Measurements from ENCODE around the gene PPP4R2.
A peak's percentile ranks its signal among the peaks of the same experiment; 100 is the strongest.

Gene PPP4R2

DNA sequence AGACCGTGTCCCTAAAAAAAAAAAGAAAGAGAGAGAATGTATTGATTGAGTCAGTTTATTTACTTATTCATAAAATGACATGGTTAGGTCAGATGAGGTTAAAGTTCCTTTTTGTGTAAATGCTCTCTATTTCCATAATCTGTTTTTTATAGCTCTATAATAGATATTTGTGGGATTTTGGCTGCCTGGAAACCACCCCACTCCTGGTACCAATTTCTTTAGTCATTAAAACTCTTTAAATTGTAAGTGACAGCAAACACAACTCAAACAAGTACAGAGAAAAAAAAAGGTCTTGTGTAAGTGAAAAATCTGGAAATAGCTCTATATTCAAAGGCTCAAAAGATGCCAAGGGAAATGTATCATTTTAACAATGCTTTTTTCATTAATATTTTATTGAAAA, 11.0 kb upstream of the PPP4R2 start:
- DNase-seq: no peak
- H3K23ac ChIP-seq (ENCODE audit: low read length in 2 of 2): no peak overlapping the region
- H2AK5ac ChIP-seq (ENCODE audit: low read length, severe bottlenecking): no peak overlapping the region
- H3K79me1 ChIP-seq (replicated peaks; ENCODE audit: low read length, poor library complexity, severe bottlenecking): no peaks in the 10 kb centered on the region
- H3K4ac ChIP-seq (ENCODE audit: low read depth in 1 of 2, low read length in 2 of 2): no peak overlapping the region
- H3K9ac ChIP-seq (ENCODE audit: low read length): no peak overlapping the region
- no peak overlapping the region for H3K4me3 ChIP-seq (ENCODE audit: insufficient read depth in 1 of 2, low read depth in 1 of 2, low read length in 2 of 2)
- H4K8ac ChIP-seq (ENCODE audit: low read length): no peak overlapping the region
- no CpG with 5 or more reads among the region's 1 CpG for WGBS
- no peak overlapping the region for H2BK12ac ChIP-seq (ENCODE audit: low read length in 2 of 2)
- H3K36me3 ChIP-seq (ENCODE audit: control insufficient read depth in 1 of 2, insufficient read depth in 2 of 2, low read depth in 1 of 2, low read length in 2 of 2): no peaks in the 10 kb centered on the region
- H3K4me2 ChIP-seq (ENCODE audit: low read length, poor library complexity, severe bottlenecking): no peak overlapping the region
- no peak overlapping the region for H2BK120ac ChIP-seq (ENCODE audit: low read depth, low read length)
- peaks cover 29% of the 10 kb centered on the region for H3K9me3 ChIP-seq (ENCODE audit: control insufficient read depth, low read length)
- H4K91ac ChIP-seq (ENCODE audit: low read length): no peak overlapping the region
- no peak overlapping the region for H3K18ac ChIP-seq (ENCODE audit: low read depth in 1 of 2, low read length in 2 of 2)
- H2BK5ac ChIP-seq (ENCODE audit: low read depth, low read length, poor library complexity, severe bottlenecking): no peak overlapping the region
- no peak overlapping the region for H2BK15ac ChIP-seq (ENCODE audit: low read depth, poor library complexity, severe bottlenecking)
- H3K14ac ChIP-seq (ENCODE audit: low read length in 2 of 2): no peak overlapping the region
- no peaks in the 10 kb centered on the region for H3K27me3 ChIP-seq (ENCODE audit: control insufficient read depth in 1 of 2, insufficient read depth in 1 of 2, low read length in 2 of 2)
- H3K4me1 ChIP-seq (ENCODE audit: control insufficient read depth, insufficient read depth, low read depth, low read length): no peaks in the 10 kb centered on the region
- H3K27ac ChIP-seq (ENCODE audit: low read length, poor library complexity, severe bottlenecking): no peak overlapping the region
- H2AFZ ChIP-seq (ENCODE audit: low read depth, low read length): no peak overlapping the region

DNA sequence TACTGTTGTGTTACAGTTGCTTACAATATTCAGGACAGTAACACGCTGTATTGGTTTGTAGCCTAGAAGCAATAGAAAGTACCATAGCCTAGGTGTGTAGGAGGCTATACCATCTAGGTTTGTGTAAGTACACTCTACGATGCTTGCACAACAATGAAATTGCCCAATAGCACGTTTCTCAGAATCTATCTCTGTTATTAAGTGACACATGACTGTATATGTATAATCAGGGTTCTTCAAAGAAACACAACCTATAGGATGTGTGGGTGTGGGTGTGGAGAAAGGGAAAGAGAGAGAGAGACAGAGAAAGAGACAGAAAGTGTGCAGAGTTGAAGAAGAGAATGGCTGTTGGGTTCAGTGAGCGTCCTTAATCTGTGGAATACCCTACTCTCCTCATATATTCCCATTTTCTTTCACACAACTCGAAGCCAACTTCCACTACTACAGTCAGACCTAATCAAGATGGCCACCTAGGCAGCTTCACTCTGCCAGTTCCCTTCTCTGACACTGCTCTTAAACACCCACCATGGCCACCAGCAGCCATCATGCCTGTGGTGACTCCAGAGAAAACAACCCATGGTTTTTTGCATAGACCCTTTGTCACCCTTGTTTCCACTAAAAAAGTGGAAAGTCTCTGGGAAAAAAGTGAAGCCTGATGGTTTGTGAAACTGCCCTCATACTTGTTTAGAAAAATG, 5.8 kb upstream of the PPP4R2 start:
- Histone ChIP-seq H4K91ac (ENCODE audit: low read length) (no peak overlapping the region), H3K23ac (ENCODE audit: low read length in 2 of 2) (no peak overlapping the region), H3K36me3 (ENCODE audit: control insufficient read depth in 1 of 2, insufficient read depth in 2 of 2, low read depth in 1 of 2, low read length in 2 of 2) (no peaks in the 10 kb centered on the region), H3K79me1 (replicated peaks; ENCODE audit: low read length, poor library complexity, severe bottlenecking) (no peaks in the 10 kb centered on the region), H4K8ac (ENCODE audit: low read length) (no peak overlapping the region), H3K18ac (ENCODE audit: low read depth in 1 of 2, low read length in 2 of 2) (no peak overlapping the region), H2BK12ac (ENCODE audit: low read length in 2 of 2) (no peak overlapping the region), H2AFZ (ENCODE audit: low read depth, low read length) (no peak overlapping the region), H3K9me3 (ENCODE audit: control insufficient read depth, low read length) (peaks cover 7% of the 10 kb centered on the region), H3K4me1 (ENCODE audit: control insufficient read depth, insufficient read depth, low read depth, low read length) (no peaks in the 10 kb centered on the region), H3K27ac (ENCODE audit: low read length, poor library complexity, severe bottlenecking) (no peak overlapping the region), H2BK120ac (ENCODE audit: low read depth, low read length) (peak overlapping the region; percentile 34), H3K4ac (ENCODE audit: low read depth in 1 of 2, low read length in 2 of 2) (no peak overlapping the region), H3K27me3 (ENCODE audit: control insufficient read depth in 1 of 2, insufficient read depth in 1 of 2, low read length in 2 of 2) (no peaks in the 10 kb centered on the region), H3K4me3 (ENCODE audit: insufficient read depth in 1 of 2, low read depth in 1 of 2, low read length in 2 of 2) (no peak overlapping the region), H2AK5ac (ENCODE audit: low read length, severe bottlenecking) (no peak overlapping the region), H2BK5ac (ENCODE audit: low read depth, low read length, poor library complexity, severe bottlenecking) (no peak overlapping the region), H2BK15ac (ENCODE audit: low read depth, poor library complexity, severe bottlenecking) (no peak overlapping the region), H3K9ac (ENCODE audit: low read length) (no peak overlapping the region), H3K4me2 (ENCODE audit: low read length, poor library complexity, severe bottlenecking) (no peak overlapping the region), H3K14ac (ENCODE audit: low read length in 2 of 2) (no peak overlapping the region)
- WGBS: 95% methylated on average over 4 of the region's 5 CpGs
- no peak for DNase-seq

DNA sequence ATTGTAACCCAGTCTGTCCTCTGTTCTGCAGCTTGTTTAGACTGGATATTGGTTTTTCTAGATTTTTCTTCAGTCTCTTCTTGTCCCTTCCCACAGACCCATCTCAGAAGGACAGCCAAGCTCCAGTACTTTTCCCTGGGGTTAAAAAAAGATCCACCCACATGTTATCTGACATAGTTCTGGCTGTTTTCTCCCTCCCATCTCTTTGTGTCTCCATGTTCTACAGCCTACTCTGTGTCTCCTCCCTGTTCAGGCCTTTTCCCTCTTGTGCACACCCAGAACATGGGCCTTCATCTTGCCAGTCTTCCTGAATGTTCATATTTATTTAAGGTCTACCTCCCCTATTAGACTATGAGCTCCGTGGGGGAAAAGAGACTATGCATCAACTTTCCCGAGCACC, 5.1 kb upstream of the PPP4R2 start:
- no peak overlapping the region for H2AFZ ChIP-seq (ENCODE audit: low read depth, low read length)
- no peak overlapping the region for H2BK12ac ChIP-seq (ENCODE audit: low read length in 2 of 2)
- no peak overlapping the region for H3K4ac ChIP-seq (ENCODE audit: low read depth in 1 of 2, low read length in 2 of 2)
- 85% methylated on average over 2 of the region's 2 CpGs for WGBS
- H2BK5ac ChIP-seq (ENCODE audit: low read depth, low read length, poor library complexity, severe bottlenecking): no peak overlapping the region
- no peak overlapping the region for H3K4me2 ChIP-seq (ENCODE audit: low read length, poor library complexity, severe bottlenecking)
- H3K79me1 ChIP-seq (replicated peaks; ENCODE audit: low read length, poor library complexity, severe bottlenecking): no peaks in the 10 kb centered on the region
- H4K91ac ChIP-seq (ENCODE audit: low read length): no peak overlapping the region
- H3K23ac ChIP-seq (ENCODE audit: low read length in 2 of 2): no peak overlapping the region
- H3K9me3 ChIP-seq (ENCODE audit: control insufficient read depth, low read length): no peaks in the 10 kb centered on the region
- H2AK5ac ChIP-seq (ENCODE audit: low read length, severe bottlenecking): no peak overlapping the region
- no peak overlapping the region for H2BK120ac ChIP-seq (ENCODE audit: low read depth, low read length)
- H3K14ac ChIP-seq (ENCODE audit: low read length in 2 of 2): no peak overlapping the region
- H3K9ac ChIP-seq (ENCODE audit: low read length): no peak overlapping the region
- H3K4me1 ChIP-seq (ENCODE audit: control insufficient read depth, insufficient read depth, low read depth, low read length): peaks cover 4% of the 10 kb centered on the region
- no peak overlapping the region for H3K4me3 ChIP-seq (ENCODE audit: insufficient read depth in 1 of 2, low read depth in 1 of 2, low read length in 2 of 2)
- DNase-seq: no peak
- no peaks in the 10 kb centered on the region for H3K36me3 ChIP-seq (ENCODE audit: control insufficient read depth in 1 of 2, insufficient read depth in 2 of 2, low read depth in 1 of 2, low read length in 2 of 2)
- no peak overlapping the region for H3K18ac ChIP-seq (ENCODE audit: low read depth in 1 of 2, low read length in 2 of 2)
- H3K27me3 ChIP-seq (ENCODE audit: control insufficient read depth in 1 of 2, insufficient read depth in 1 of 2, low read length in 2 of 2): no peaks in the 10 kb centered on the region
- H3K27ac ChIP-seq (ENCODE audit: low read length, poor library complexity, severe bottlenecking): no peak overlapping the region
- H2BK15ac ChIP-seq (ENCODE audit: low read depth, poor library complexity, severe bottlenecking): no peak overlapping the region
- no peak overlapping the region for H4K8ac ChIP-seq (ENCODE audit: low read length)

DNA sequence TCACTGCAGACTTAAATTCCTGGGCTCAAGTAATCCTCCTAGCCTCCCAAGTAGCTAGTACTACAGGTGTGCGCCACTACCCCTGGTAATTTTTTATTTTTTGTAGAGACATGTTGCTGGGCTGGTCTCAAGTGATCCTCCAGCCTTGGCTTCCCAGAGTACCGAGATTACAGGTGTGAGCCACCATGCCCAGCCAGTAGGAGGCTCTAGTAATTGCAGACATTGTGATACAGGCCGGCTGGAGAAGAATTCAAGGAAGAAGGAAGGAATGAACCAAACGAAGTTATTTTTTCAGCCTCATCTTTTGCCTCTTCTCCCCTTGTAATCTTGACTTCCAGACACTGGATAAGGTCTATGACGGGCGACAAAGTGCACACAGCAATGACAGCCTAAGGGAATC, 3.2 kb upstream of the PPP4R2 start:
- no peak overlapping the region for H3K4me2 ChIP-seq (ENCODE audit: low read length, poor library complexity, severe bottlenecking)

More for the DNA sequence above, 3.2 kb upstream of the PPP4R2 start:
- Histone ChIP-seq H3K4me3 (ENCODE audit: insufficient read depth in 1 of 2, low read depth in 1 of 2, low read length in 2 of 2) (no peak overlapping the region), H3K4ac (ENCODE audit: low read depth in 1 of 2, low read length in 2 of 2) (no peak overlapping the region), H3K23ac (ENCODE audit: low read length in 2 of 2) (no peak overlapping the region), H3K18ac (ENCODE audit: low read depth in 1 of 2, low read length in 2 of 2) (no peak overlapping the region), H2AFZ (ENCODE audit: low read depth, low read length) (no peak overlapping the region), H3K4me1 (ENCODE audit: control insufficient read depth, insufficient read depth, low read depth, low read length) (peaks cover 4% of the 10 kb centered on the region), H3K79me1 (replicated peaks; ENCODE audit: low read length, poor library complexity, severe bottlenecking) (no peaks in the 10 kb centered on the region), H4K8ac (ENCODE audit: low read length) (no peak overlapping the region), H4K91ac (ENCODE audit: low read length) (no peak overlapping the region), H2BK15ac (ENCODE audit: low read depth, poor library complexity, severe bottlenecking) (no peak overlapping the region), H3K27ac (ENCODE audit: low read length, poor library complexity, severe bottlenecking) (no peak overlapping the region), H3K9me3 (ENCODE audit: control insufficient read depth, low read length) (no peaks in the 10 kb centered on the region), H2BK12ac (ENCODE audit: low read length in 2 of 2) (no peak overlapping the region), H2BK120ac (ENCODE audit: low read depth, low read length) (no peak overlapping the region), H2BK5ac (ENCODE audit: low read depth, low read length, poor library complexity, severe bottlenecking) (no peak overlapping the region), H3K36me3 (ENCODE audit: control insufficient read depth in 1 of 2, insufficient read depth in 2 of 2, low read depth in 1 of 2, low read length in 2 of 2) (peaks cover 0 to 2% of the 10 kb centered on the region in 2 experiments), H3K27me3 (ENCODE audit: control insufficient read depth in 1 of 2, insufficient read depth in 1 of 2, low read length in 2 of 2) (no peaks in the 10 kb centered on the region), H3K9ac (ENCODE audit: low read length) (no peak overlapping the region), H2AK5ac (ENCODE audit: low read length, severe bottlenecking) (no peak overlapping the region), H3K14ac (ENCODE audit: low read length in 2 of 2) (no peak overlapping the region)
- no peak for DNase-seq
- WGBS: 77% methylated on average over 6 of the region's 6 CpGs

Data from mesenchymal stem cell (in vitro differentiated cells and primary cell).